ENCODE results near the gene KCNK15. TPM values are rescaled to one million over a fixed set of nuclear protein-coding genes. Genes with fewer than 3 reads are reported as not detected.

The KCNK15 gene
- polyA plus RNA-seq, 3 donors = 0.03 TPM; not detected in 2

DNA sequence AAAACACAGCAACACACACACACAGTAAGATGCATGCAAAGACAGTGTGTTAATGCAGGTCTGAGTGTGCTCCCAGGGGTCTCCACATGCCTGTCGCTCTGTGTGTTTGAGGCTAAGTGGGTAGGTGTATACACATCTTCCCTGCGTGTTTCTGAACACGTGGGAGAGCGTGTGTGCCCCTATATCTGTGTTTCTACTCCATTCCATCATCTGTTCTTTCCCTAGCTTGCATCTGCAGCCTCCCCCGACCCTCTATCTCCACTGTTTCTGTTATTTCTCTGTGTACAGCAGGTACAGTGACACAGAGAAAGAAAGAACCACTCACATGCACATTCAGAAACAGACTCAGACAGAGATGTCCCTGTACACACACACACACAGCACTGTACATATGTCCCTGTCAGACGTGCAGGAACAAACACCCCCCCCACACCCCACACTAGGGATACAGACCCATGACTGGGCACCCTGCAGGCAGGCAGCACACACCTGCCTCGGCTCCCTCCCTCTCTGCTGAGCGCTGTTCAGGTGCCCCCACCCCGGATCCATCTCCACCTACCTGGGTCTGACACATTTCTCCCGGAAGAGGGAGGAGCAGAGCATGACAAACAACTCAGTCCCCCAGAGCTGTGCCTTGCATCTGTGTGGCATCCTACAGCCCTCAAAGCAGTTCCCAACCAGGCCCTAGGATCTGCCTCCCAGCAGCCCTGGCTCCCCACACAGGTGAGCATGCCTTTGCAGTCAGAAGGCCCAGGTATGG is 27.6 kb downstream of the KCNK15 start:
- H3K4me2 ChIP-seq (replicated peaks; ENCODE audit: extremely low read depth, low read length, poor library complexity, severe bottlenecking) = no peak overlapping the region
- H4K20me1 ChIP-seq (ENCODE audit: insufficient read depth, low read length) = no peaks in the 10 kb centered on the region
- H3K36me3 ChIP-seq (replicated peaks in 1 of 2; ENCODE audit: control insufficient read depth in 1 of 2, insufficient read depth in 2 of 2, low read length in 2 of 2) = no peaks in the 10 kb centered on the region
- H3K9me3 ChIP-seq (replicated peaks in 1 of 2; ENCODE audit: control insufficient read depth in 1 of 2, insufficient read depth in 1 of 2, low read length in 2 of 2) = no peaks in the 10 kb centered on the region
- H3K4me3 Mint-ChIP-seq = no peak overlapping the region
- no peaks in the 10 kb centered on the region for H3K36me3 Mint-ChIP-seq
- TF ChIP-seq CTCF (IDR thresholded peaks at IDR 0.05) = no peak
- H3K9ac ChIP-seq (ENCODE audit: insufficient read depth, low read length, poor library complexity, severe bottlenecking) = no peak overlapping the region
- DNase-seq = no peak
- intact Hi-C loops (cut with micrococcal nuclease) = no loop called here
- H3K79me2 ChIP-seq (ENCODE audit: insufficient read depth, low read length) = no peaks in the 10 kb centered on the region
- H3K4me1 ChIP-seq (ENCODE audit: control insufficient read depth in 1 of 2, insufficient read depth in 2 of 2, low read length in 2 of 2) = no peaks in the 10 kb centered on the region
- H3K27me3 ChIP-seq (ENCODE audit: control insufficient read depth in 2 of 2, insufficient read depth in 2 of 2, low read length in 2 of 2) = no peaks in the 10 kb centered on the region
- 41% methylated on average over 5 of the region's 10 CpGs for WGBS (ENCODE audit: insufficient coverage)
- H3K4me3 ChIP-seq (replicated peaks in 1 of 3; ENCODE audit: low read depth in 2 of 3, low read length in 3 of 3) = no peak overlapping the region
- no peak overlapping the region for H3K27ac ChIP-seq (ENCODE audit: low read depth in 1 of 2, low read length in 2 of 2)
- H3K27me3 Mint-ChIP-seq (ENCODE audit: low read depth in 3 of 3) = peaks cover 3 to 7% (median 3%) of the 10 kb centered on the region in 3 donors
- no peak overlapping the region for H2AFZ ChIP-seq (ENCODE audit: insufficient read depth, low read depth, low read length, poor library complexity, severe bottlenecking)
- H3K4me1 Mint-ChIP-seq = no peaks in the 10 kb centered on the region
- H3K9me3 Mint-ChIP-seq = no peaks in the 10 kb centered on the region
- no peak overlapping the region for H3K27ac Mint-ChIP-seq

DNA sequence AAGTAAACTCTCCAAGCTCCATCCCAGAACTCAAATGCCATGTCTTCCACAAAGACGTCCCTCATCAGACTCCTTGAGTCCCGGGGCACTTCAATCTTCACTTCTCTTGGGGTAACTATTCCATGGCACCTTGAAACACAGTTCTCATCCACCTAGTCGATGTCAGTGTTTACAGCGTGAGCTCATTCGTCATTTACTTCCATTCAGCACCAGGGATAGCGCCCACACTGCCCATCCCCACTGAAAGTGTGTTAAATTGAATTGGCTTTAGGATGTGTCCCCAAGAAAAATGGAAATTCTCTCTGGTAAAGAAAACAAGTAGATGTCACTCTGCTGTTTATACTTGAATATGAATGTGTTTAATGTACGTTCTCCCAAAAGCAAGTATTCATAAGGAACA is 31.3 kb downstream of the KCNK15 start:
- intact Hi-C loops (cut with micrococcal nuclease) = no loop called here
- no peak for DNase-seq

More for the DNA sequence above, 31.3 kb downstream of the KCNK15 start:
- H3K4me1 ChIP-seq (ENCODE audit: control insufficient read depth in 1 of 2, insufficient read depth in 2 of 2, low read length in 2 of 2) = no peaks in the 10 kb centered on the region
- no peak overlapping the region for H3K4me3 ChIP-seq (replicated peaks in 1 of 3; ENCODE audit: low read depth in 2 of 3, low read length in 3 of 3)
- no peak overlapping the region for H3K27ac ChIP-seq (ENCODE audit: low read depth in 1 of 2, low read length in 2 of 2)
- TF ChIP-seq CTCF (IDR thresholded peaks at IDR 0.05) = no peak
- no peaks in the 10 kb centered on the region for H3K36me3 ChIP-seq (replicated peaks in 1 of 2; ENCODE audit: control insufficient read depth in 1 of 2, insufficient read depth in 2 of 2, low read length in 2 of 2)
- Mint-ChIP-seq H3K36me3 (no peaks in the 10 kb centered on the region), H3K4me1 (no peaks in the 10 kb centered on the region), H3K27me3 (ENCODE audit: low read depth in 3 of 3) (peaks cover 0 to 2% (median 0%) of the 10 kb centered on the region in 3 donors), H3K27ac (no peak overlapping the region), H3K4me3 (no peak overlapping the region), H3K9me3 (no peaks in the 10 kb centered on the region)
- H3K9me3 ChIP-seq (replicated peaks in 1 of 2; ENCODE audit: control insufficient read depth in 1 of 2, insufficient read depth in 1 of 2, low read length in 2 of 2) = no peaks in the 10 kb centered on the region
- no peak overlapping the region for H2AFZ ChIP-seq (ENCODE audit: insufficient read depth, low read depth, low read length, poor library complexity, severe bottlenecking)
- H3K27me3 ChIP-seq (ENCODE audit: control insufficient read depth in 2 of 2, insufficient read depth in 2 of 2, low read length in 2 of 2) = no peaks in the 10 kb centered on the region
- WGBS (ENCODE audit: insufficient coverage) = 35% methylated on average over 2 of the region's 7 CpGs
- no peak overlapping the region for H3K4me2 ChIP-seq (replicated peaks; ENCODE audit: extremely low read depth, low read length, poor library complexity, severe bottlenecking)
- H3K9ac ChIP-seq (ENCODE audit: insufficient read depth, low read length, poor library complexity, severe bottlenecking) = no peak overlapping the region
- H3K79me2 ChIP-seq (ENCODE audit: insufficient read depth, low read length) = no peaks in the 10 kb centered on the region
- no peaks in the 10 kb centered on the region for H4K20me1 ChIP-seq (ENCODE audit: insufficient read depth, low read length)
